ENCODE data around the gene TRIP10.
"Not testable (repeated sequence)": the region's sequence is repeated elsewhere in the genome, so short reads cannot be mapped to it uniquely, and the experiment has no call there.

TRIP10 gene

DNA sequence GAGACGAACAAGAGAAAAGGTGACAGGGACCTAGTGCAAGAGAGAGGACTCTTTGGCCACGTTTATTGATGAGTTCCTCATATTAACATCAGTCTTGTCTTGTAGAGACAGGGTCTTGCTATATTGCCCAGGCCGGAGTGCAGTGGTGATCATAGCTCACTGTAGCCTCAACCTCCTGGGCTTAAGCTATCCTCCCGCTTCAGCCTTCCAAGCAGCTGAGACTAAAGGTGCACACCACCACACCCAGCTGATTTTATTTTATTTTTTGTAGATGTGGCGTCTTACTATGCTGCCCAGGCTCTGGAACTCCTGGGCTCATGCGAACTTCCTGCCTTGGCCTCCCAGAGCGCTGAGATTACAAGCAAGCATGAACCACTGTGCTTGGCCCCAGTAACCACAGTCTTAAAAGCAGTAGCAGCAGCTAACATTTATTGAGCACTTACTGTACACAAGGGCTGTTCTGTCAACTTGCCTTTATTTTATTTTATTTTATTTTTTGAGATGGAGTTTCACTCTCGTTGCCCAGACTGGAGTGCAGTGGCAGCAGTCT is 28.8 kb downstream of the TRIP10 start:
- no peak for DNase-seq (ENCODE audit: low spot score)

GRCh38 chr19:6769006-6769619 is 29.6 kb downstream of the TRIP10 start:
- peak; percentile 55 for DNase-seq (ENCODE audit: low spot score)

DNA sequence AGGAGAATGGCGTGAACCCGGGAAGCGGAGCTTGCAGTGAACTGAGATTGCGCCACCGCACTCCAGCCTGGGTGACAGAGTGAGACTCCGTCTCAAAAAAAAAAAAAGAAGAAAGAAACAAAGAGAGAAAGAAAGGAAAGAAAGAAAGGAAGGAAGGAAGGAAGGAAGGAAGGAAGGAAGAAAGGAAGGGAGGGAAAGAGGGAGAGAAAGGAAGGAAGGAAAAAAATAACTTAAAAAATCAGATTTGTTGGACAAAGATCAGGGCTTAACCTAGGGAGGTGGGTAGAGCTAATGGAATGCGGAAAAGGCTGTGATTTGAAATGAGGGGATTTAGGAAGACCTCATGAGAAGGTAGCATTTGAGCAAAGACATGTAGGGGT is 32.2 kb downstream of the TRIP10 start:
- DNase-seq (ENCODE audit: low spot score), result not testable (repeated sequence)

- no peak for DNase-seq (ENCODE audit: low spot score)
Observed at GRCh38 chr19:6772028-6772865, 32.8 kb downstream of the TRIP10 start, which contains the start of gene VAV1. Gene VAV1 (plus strand): TSS chr19:6772708. CDS start chr19:6772808, 100 bp downstream.

DNA sequence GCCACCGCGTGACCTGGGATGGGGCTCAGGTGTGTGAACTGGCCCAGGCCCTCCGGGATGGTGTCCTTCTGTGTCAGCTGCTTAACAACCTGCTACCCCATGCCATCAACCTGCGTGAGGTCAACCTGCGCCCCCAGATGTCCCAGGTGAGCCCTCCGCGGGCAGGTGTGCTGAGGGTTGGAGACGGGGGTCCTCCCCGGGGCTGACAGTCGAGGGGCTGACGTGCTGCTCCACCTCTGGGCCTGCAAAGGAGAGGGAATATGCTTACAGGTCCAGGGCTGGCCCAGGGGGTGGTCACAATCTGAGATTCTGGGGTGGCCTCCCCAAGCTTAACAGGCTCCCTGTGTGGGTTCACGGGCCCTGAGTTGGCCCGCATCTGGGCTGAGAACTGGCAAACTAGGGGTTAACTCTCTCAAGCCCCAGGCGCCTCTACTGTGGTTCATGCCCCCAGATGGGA is 33.4 kb downstream of the TRIP10 start:
- no peak for DNase-seq (ENCODE audit: low spot score)

DNA sequence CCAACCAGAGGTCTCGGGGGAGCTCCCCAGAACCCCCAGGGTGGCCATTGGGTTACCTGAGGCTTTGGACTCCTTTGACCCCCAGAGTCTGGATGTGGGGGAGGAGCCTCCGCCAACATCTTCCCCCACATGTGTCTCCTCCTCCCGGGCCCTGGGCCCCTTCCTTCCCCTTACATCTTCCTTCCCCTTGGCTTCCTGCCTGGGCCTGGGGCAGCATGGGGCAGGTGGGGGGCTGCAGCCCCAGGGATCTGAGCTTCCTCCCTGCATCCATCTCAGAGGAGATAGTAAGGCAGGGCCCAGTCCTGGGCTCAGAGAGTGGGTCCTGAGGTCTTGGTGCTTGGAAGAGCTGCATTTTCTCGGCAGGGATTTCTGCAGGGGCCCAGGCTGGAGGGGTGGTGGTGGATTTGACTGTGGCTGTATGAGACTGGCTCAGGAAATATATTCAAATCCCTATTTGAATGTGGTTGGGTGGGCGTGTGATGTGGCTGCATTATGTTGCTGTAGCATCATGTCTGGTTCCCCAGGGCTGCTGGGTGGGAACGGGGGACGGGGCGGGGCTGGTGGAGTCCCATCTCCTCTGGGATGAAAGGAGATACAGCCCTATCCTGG is 33.9 kb downstream of the TRIP10 start:
- DNase-seq (ENCODE audit: low spot score), result no peak

DNA sequence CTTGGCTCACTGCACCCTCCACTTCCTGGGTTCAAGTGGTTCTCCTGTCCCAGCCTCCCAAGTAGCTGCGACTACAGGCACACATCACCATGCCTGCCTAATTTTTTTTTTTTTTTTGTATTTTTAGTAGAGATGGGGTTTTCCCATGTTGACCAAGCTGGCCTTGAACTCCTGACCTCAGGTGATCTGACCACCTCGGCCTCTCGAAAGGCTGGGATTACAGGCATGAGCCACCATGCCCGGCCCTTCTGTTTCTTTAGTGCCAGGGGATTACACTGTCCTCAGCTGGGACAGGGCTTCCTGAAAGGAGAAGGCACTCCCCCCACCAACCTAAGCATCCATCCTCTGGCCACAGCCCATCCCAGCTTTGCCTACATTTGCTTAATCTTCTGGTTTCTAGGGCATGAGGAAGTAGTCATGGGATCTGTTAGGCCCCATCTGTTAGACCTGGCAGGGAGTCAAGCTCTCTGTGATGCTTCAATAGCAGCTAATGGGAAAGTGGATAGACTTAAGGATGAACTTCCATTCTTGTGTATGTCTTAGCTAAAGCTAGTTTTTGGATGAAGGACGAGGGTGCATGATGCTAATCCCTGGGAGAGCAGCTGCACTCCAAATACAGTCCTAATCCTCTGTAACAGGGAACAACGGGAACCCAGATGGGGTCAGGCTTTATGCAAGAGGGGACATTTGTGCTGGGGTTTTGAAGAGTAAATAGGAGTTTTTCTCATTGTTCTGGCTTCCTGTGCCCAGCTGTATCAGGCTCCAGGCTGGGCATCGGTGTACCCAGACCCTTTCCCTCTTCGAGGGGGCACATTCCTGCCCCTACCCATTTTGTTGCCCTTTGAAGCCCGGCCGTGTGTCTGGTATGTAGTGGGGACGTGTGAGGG is 35.6 kb downstream of the TRIP10 start:
- no peak for DNase-seq (ENCODE audit: low spot score)

- DNase-seq (ENCODE audit: low spot score), result not testable (repeated sequence)
Observed at GRCh38 chr19:6776045-6776444, 36.6 kb downstream of the TRIP10 start.

DNA sequence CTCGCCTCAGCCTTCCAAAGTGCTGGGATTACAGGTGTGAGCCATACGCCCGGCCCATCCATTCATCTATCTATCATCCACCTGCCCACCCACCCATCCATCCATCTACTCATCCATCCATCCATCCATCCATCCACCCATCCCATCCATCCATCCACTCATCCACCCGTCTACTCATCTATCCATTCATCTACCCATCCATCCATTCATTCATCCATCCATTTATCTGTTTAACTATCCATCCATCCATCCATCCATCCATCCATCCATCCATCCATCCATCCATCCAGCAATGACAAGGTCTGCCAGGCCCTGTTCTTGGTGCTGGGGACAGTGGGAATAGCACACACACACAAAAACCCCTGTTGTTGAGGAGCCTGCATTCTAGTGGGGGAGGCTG is 37.5 kb downstream of the TRIP10 start:
- DNase-seq (ENCODE audit: low spot score), result no peak

DNA sequence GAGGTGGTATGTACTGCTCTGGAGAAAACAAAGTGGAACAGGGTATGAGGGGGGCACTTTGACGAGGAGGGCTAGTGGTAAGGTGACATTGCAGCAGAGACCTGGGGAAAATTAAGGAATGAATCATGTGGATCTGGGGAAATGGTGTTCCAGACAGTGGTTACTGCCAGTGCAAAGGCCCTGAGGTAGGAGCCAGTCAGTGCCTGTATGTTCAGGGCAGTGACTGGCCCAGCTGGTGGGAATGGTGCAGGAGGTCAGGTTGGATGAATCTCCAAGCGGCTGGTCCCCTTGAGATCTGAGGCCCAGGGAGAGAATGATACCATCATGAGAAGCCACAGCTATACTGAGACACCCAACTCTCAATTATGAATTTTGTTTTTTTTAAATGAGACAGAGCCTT is 38.0 kb downstream of the TRIP10 start:
- DNase-seq (ENCODE audit: low spot score), result no peak

GRCh38 chr19:6778386-6778785 is 38.9 kb downstream of the TRIP10 start:
- DNase-seq (ENCODE audit: low spot score), result no peak

DNA sequence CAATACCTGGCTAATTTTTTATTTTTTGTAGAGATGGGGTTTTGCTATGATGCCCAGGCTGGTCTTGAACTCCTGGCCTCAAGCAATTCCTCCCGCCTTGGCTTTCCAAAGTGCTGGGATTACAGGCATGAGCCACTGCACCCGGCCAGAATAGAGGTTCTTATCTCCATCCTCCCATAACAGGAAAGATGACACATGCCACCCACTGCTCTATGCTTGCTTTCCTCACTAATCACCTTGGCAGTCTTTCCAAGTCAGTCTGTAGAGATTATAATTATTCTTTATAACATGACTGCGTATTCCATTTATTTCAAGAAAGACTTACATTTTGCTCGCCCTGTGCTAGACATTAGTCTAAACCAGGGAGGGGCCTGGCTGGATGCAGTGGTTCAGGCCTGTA is 39.7 kb downstream of the TRIP10 start:
- no peak for DNase-seq (ENCODE audit: low spot score)

DNA sequence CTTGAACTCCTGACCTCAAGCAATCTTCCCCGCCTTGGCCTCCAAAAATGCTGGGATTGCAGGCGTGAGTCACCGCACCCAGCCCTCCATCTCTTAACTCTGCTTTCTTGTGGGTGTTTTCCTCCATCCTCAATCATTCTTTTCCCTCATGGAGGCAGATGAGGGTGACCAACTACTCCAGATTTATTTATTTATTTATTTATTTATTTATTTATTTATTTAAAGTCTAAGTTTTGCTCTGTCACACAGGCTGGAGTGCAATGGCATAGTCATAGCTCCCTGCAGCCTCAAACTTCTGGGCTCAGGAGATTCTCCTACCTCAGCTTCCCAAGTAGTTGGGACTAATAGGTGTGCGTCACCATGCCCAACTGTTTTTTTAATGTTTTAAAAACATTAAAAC is 47.9 kb downstream of the TRIP10 start:
- no peak for DNase-seq (ENCODE audit: low spot score)

DNA sequence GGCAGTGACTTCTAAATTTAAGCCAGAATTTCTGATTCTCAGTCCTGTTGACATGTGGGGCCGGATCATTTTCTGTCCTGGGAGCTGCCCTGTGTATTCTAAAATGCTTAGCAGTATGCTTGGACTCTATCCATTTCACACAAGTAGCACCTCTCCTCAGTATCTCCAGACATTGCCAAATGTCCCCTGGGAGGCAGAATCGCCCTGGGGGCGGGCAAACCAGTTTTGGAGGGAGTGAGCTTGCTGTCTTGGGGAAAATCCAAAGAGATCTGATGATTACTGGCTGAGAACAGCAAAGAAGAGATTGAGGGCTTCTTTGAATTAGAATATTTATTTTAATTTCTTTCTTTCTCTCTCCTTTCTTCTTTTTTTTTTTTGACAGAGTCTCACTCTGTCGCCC is 49.4 kb downstream of the TRIP10 start:
- DNase-seq (ENCODE audit: low spot score), result no peak

GRCh38 chr19:6790194-6791128 is 51.0 kb downstream of the TRIP10 start:
- DNase-seq (ENCODE audit: low spot score), result no peak

DNA sequence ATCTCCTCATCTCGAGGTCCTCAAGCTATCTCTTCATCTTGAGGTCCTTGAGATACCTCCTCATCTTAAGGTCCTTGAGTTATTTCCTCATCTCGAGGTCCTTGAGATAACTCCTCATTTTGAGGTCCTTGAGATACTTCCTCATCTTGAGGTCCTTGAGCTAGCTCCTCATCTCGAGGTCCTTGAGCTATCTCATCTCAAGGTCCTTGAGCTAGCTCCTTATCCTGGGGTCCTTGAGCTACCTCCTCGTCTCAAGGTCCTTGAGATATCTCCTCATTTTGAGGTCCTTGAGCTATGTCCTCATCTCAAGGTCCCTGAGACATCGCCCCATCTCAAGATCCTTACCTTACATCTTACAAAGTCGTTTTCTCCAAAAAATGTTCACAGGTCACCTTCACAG is 51.8 kb downstream of the TRIP10 start:
- no peak for DNase-seq (ENCODE audit: low spot score)

GRCh38 chr19:6793411-6793810 is 53.9 kb downstream of the TRIP10 start:
- DNase-seq (ENCODE audit: low spot score), result no peak

DNA sequence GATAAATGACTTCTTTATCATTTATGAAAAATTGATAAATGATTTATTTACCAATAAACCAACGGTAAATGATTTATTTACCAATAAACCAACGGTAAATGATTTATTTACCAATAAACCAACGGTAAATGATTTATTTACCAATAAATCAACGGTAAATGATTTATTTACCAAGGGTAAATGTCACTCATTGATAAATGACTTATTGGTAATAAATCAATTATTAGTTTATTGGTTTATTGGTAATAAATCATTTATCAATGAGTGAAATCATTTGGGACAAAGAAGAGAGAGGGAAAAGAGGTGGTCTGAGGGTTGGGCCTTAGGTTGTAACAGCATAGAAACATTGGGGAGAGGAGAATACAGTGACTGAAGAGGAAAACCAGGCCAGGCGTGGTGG is 54.5 kb downstream of the TRIP10 start:
- no peak for DNase-seq (ENCODE audit: low spot score)

GRCh38 chr19:6794686-6795431 is 55.4 kb downstream of the TRIP10 start:
- DNase-seq (ENCODE audit: low spot score), result no peak

DNA sequence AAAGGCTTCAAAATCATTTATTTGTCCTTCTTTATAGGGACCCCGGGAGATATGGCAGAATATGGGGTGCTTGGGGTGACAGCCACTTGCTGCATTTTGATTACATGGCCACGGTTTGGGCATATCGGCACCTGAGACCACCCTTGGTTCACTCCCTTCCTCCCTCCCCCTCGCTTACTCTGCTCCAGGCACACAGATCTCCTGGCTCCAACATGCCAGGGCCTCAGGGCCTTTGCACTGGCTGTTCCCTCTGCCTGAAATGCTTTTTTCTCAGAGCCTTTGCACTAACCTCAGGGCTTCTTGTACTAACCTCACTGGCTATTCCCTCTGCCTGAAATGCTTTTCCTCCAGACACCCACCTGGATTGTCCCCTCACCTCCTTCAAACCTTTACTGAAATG is 56.8 kb downstream of the TRIP10 start:
- no peak for DNase-seq (ENCODE audit: low spot score)

Measured in AG20443 (cell line).